HG02642 (cell line): ENCODE measurements around the gene TRMU.

Source experiments
- ATAC-seq: cut with Tn5 transposase; IDR thresholded peaks from one replicate; pipeline ENCODE4 v1.9.1; 2021; ENCODE audit warnings: mild to moderate bottlenecking; ENCODE audit not compliant: unreplicated experiment, poor library complexity

Gene TRMU

GRCh38 chr22:46329616-46330015, 5.9 kb upstream of the TRMU start:
- ATAC-seq, result no peak

GRCh38 chr22:46330426-46330825, 5.1 kb upstream of the TRMU start:
- ATAC-seq, result no peak

- ATAC-seq, result no peak
These were observed 4.0 kb upstream of the TRMU start for GRCh38 chr22:46331496-46331895.

DNA sequence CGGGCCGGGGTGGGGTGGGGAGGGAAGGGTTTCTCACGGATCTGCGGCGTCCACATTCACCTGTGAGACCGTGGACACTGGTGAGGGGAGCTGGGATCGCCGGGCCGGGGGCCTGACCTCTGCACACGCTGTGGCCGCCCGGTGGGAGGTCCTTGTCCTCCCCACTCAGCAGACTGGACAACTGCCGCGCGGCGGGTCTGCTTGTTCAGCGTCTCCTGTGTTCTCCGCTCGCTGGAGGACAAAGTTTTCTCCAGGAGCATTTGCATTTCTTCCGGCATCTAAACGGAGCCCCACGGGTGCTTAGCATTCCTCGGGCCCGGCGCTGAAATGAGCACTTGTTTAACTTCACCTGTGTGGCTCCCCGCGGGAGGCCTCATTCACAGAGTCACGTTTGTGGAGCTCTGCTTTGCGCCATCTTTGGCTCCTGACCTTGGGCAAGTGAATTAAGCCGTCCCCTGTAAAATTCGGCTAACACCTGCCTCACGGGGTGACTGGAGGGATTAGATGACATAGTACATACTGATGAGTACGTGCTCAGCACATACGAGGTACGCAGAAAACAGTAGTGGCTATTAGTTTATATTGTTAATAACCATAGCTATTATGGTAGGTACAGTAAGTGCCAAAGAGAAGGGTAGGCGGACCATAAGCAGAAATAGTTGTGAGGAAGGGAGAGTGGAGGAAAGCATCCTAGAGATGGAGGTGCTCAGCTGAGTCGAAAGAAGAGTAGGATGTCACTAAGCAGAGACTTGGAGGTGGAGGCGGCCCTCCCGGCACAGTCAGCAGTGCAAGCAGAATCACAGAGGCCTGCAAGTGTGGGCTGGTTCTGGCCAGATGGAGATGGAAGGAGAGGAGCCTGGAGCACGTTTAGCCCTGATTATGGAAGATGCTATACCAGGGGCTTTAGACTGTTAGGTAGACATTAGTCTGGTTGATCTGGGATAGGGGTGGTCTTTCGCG, 885 bp downstream of the TRMU start:
- ATAC-seq, result peak; percentile 5

DNA sequence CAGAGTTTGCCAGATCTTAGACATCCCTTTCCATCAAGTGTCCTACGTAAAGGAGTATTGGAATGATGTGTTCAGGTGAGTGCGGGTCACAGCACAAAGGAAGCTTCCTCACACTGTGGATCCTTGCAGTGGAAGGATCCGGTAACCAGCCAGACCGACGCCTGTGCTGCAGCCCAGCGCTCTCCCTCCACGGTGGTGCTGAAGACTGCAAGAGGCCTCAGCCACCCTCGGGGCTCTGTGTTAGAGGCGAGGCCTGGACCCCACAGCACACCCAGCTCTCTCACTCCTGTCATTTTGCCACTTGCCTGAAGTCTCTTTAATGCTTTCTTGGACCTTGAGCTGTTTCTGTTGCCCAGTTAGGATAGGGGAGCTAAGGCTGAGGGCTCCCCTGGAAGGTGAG, 2.4 kb downstream of the TRMU start:
- no peak for ATAC-seq

- ATAC-seq, result no peak
These were observed 3.1 kb downstream of the TRMU start for GRCh38 chr22:46338636-46339035.

DNA sequence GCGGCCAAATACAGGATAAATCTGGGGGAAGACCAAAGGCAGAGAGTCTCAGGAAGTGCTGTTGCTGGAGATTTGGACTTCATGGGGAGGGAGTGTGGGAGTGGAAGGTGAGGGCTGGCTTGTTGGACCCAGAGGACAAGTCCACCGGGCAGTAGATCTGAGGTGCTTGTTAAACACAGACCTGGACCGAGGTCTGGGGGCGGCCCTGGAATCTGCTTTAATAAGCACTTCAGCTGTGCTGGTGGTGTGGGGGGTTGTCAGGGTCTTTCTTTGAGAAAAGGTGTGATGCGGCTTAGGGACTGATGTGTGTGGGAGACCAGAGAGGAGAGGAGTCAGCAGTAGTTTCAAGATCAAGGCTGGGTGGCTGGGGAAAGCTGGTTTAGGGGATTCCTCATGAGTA, 4.4 kb downstream of the TRMU start:
- ATAC-seq, result no peak

DNA sequence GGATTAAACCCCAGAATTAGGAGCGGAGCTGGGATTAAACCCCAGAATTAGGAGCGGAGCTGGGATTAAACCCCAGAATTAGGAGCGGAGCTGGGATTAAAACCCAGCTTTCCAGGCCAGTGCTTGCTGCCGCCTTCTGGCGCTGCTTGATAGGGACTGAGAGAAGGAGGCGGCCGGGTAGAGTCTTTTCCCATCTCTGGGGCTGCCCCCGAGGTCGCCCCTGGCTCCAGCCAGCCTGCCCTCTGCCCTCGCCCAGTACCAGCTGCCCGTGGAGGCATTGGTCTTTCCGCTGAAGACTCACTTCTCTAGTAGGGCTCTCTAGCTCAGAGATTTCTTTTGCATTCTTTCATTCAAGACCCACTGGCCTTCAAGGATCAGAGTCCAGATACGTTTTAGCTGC, 5.2 kb downstream of the TRMU start:
- ATAC-seq, result no peak

DNA sequence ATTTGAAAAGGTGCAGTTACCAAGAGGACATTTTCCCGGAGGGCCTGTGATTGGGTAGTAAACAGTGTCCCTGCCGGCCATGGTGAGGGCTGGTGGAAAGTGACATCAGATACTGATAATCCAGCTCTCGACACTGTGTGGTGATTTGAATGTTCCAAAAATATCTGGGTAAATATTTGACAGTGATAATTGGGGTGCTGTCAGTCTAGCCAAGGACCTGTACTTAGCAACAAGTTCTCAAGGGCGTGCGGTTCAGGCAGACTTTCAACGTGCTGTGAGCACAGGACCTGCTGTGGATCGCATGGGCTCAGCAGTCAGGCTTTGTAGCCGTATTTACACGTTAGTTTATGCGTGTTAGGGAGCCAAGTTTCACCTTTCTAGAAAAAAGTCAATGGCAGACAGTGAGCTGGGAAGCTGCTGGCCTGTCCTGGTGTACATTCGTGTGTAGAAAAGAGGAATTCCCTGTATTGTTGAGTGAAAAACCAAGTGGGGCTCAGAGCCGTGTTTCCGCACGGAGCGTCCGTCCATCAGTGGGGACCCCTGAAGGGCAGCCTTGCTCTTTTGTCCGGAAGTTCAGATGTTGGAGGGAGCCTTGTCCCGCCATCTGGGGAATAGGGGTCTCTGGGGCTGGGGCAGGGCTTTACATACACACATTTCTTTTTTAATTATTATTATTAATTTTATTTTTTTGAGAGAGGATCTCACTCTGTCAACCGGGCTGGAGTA, 11.3 kb downstream of the TRMU start:
- no peak for ATAC-seq

- ATAC-seq, result no peak
These were observed 12.1 kb downstream of the TRMU start for GRCh38 chr22:46347646-46348045.

- no peak for ATAC-seq
These were observed 12.7 kb downstream of the TRMU start for GRCh38 chr22:46348099-46348695.

GRCh38 chr22:46349238-46349637, 13.7 kb downstream of the TRMU start:
- ATAC-seq, result no peak

DNA sequence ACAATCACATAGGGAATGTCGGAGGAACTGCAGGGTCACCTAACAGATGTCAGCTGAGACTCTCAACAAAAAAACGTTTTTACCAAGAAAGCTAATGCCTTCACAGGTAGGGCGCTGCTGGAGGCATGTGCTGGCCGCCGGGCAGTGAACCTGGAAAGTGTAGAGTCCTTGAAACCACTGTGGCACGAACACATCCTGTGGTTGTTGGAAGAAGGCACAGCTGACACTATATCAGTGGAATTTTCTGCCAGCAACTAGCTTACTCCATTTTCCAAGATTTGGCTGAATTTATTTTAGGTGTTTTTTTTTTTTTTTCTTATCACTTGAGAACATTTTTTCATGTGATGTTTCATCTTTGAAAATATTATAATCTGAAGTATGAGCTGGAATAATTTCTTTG, 14.2 kb downstream of the TRMU start:
- no peak for ATAC-seq

DNA sequence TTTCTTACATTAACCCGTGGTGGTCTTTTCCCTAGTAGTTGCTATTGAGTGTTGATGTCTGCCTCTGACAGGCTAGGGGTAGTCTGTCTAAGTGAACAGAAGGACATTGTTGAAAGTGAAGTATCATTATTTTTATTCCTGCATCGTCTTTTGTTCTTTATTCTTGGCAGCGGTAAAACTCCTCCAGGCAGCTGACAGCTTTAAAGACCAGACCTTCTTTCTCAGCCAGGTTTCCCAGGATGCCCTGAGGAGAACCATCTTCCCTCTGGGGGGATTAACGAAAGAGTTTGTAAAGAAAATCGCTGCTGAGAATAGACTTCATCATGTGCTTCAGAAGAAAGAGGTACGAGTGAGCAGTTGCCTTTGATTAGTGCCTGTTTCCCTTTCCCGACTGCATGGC, 14.6 kb downstream of the TRMU start:
- no peak for ATAC-seq

GRCh38 chr22:46350646-46351045, 15.1 kb downstream of the TRMU start:
- ATAC-seq, result no peak

DNA sequence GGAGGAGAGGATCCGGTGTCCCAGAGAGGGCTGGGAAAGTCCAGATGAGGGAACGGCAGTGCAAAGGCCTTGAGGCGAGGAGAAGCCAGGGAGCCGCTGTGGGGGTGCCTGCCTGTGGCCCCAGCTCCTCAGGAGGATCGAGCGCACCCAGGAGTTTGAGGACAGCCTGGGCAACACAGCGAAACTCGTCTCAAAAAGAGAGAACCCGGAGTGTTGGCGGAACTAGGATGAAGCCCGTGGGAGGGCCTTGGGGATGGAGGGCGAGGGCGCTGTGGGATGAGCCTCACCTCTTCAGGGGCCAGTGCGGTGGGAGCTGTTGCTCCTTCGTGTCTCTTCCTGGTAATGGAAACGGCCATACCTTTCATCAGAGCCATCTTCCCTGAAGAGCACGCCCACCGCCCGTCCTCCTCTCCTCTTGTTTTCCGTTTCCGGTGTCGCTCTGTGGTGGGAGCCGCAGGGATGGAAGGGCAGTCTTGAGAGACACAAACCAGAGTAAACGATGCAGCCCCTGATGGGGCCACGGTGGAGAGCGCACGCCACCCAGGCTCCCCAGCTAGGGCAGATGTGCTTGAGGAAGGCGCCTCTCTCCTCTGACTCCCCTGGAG, 15.7 kb downstream of the TRMU start:
- no peak for ATAC-seq

DNA sequence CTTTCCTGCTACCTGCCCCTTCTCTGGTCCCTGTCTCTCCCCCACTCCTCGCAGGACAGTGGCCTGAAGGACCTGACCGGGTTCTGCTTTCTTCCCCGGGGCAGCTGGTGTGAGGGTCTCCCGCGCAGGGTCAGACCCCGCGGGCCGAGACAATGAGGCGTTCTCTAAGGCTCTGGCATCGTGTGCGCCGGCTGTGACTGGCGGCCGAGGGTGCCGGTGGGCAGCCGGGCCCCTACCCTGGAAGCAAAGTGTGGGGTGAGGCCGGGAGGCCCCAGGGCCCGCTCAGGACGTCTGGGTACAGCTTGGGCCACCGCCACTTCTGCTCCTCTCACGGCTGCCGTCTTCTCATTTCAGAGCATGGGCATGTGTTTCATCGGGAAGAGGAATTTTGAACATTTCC, 16.3 kb downstream of the TRMU start:
- no peak for ATAC-seq

GRCh38 chr22:46352276-46352675, 16.8 kb downstream of the TRMU start:
- no peak for ATAC-seq

DNA sequence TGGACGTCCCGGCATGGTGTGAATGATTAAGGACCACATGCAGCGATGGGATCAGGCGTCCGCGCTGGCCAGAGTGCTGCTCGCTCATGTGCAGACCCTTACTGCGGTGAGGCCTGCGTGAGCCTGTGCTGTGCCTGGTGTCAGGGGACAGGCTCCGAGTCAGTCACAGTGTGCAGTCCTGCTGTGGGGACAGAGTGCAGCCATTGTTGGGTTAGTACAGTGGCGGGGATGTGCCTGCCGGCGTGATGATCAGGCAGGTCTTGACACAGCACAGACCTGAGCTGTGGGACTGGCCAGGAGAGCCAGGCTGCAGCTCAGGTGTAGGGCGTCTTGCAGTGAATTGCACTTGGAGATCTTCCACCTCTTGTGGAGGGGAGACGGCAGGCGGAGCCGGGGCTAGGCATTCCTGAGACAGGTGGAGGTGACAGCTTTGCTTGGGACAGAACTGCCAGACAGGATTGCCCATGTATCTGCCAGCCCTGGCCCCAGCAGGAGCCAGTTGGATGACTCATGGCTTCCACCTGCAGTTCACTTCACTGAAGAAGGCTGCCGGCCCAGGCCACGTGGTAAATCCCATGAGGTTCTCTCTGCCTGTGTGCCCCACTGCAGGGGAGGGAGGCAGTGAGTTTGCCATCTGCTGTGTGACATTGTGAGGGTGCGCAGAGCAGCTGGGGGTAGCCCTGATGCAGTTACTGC, 17.3 kb downstream of the TRMU start:
- ATAC-seq, result no peak

- no peak for ATAC-seq
These were observed 18.1 kb downstream of the TRMU start for GRCh38 chr22:46353483-46354105.
